Erythroblast (primary cell): ENCODE measurements around the gene MGAT4A.

Source experiments
- GATA1 ChIP-seq: IDR thresholded peaks from 2 replicates; pipeline ENCODE4 v1.6.1; 2011; ENCODE audit warnings: low read depth, mild to moderate bottlenecking, control low read depth, low read length, moderate library complexity
- POLR2A ChIP-seq: IDR thresholded peaks from 2 replicates; pipeline ENCODE4 v1.6.1; 2011; ENCODE audit warnings: mild to moderate bottlenecking, low read length

DNA sequence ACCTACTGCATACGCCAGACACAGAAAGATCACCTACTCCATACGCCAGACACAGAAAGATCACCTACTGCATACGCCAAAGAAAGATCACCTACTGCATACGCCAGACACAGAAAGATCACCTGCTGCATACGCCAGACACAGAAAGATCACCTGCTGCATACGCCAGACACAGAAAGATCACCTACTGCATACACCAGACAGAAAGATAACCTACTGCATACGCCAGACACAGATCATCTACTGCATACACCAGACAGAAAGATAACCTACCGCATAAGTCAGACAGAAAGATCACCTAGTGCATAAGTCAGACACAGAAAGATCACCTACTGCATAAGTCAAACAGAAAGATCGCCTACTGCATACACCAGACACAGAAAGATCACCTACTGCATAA, 148.4 kb downstream of the MGAT4A start:
- TF ChIP-seq POLR2A (no peak), GATA1 (no peak)
